HepG2 (cell line): Measurements from ENCODE around the gene DOHH. TPM values are rescaled to one million over a fixed set of nuclear protein-coding genes. Genes with fewer than 3 reads are reported as not detected.

ENCODE experiments used
- GATAD2A ChIP-seq: IDR thresholded peaks from 2 replicates; pipeline ENCODE4 v1.6.1; 2016
- GLI4 ChIP-seq: sonication (generic); formaldehyde crosslinking; IDR thresholded peaks from 2 replicates; pipeline ENCODE4 v1.5.1; 2020; ENCODE audit warnings: missing genetic modification reagents, mild to moderate bottlenecking, moderate library complexity, borderline replicate concordance
- HOXA3 ChIP-seq: sonication (generic); formaldehyde crosslinking; IDR thresholded peaks from 2 replicates; pipeline ENCODE4 v1.5.0; 2020; ENCODE audit warnings: missing genetic modification reagents
- JUND ChIP-seq: sonication (generic); formaldehyde crosslinking; IDR thresholded peaks from 2 replicates; pipeline ENCODE4 v1.8.0; 2022; ENCODE audit warnings: mild to moderate bottlenecking, missing genetic modification reagents
- PAX8 ChIP-seq: sonication (generic); formaldehyde crosslinking; IDR thresholded peaks from 2 replicates; pipeline ENCODE4 v1.8.0; 2022; ENCODE audit warnings: mild to moderate bottlenecking, missing genetic modification reagents, borderline replicate concordance
- RAD51 ChIP-seq: fragments of 450-650 bp; IDR thresholded peaks from 2 replicates; pipeline ENCODE4 v1.6.1; 2016; ENCODE audit warnings: borderline replicate concordance
- SRSF4 ChIP-seq: fragments of 200-400 bp; formaldehyde crosslinking; IDR thresholded peaks from one replicate; pipeline ENCODE4 v1.6.1; 2018; ENCODE audit warnings: mild to moderate bottlenecking, low read depth, low read length, moderate library complexity; ENCODE audit not compliant: poor library complexity, severe bottlenecking
- ZMYM3 ChIP-seq: sonication (generic); formaldehyde crosslinking; IDR thresholded peaks from 2 replicates; pipeline ENCODE4 v1.5.1; 2020; ENCODE audit warnings: mild to moderate bottlenecking, missing genetic modification reagents
- ZNF547 ChIP-seq: sonication (generic); formaldehyde crosslinking; IDR thresholded peaks from 2 replicates; pipeline ENCODE4 v1.5.1; 2020; ENCODE audit warnings: mild to moderate bottlenecking, missing genetic modification reagents
- ZNF768 ChIP-seq: sonication (generic); formaldehyde crosslinking; IDR thresholded peaks from 2 replicates; pipeline ENCODE4 v1.4.0; 2020; ENCODE audit warnings: missing genetic modification reagents
- ZNF776 ChIP-seq: sonication (generic); formaldehyde crosslinking; IDR thresholded peaks from 2 replicates; pipeline ENCODE4 v1.4.0; 2020; ENCODE audit warnings: mild to moderate bottlenecking, missing genetic modification reagents
- polyA plus RNA-seq, 8 experiments: library from polyadenylated mRNA; depleted of rRNA in 3 of 8; stranded (reverse) in 7 of 8; unstranded in 1 of 8; fragments of >200 nt; fragmentation: Illumina TruSeq in 4 of 8; extraction: Trizol in 4 of 8; gene quantifications; 2 replicates each; pipeline versions ENCODE4 v1.2.1 to v1.2.3, GENCODE V29; 2011 to 2016; ENCODE audit warnings: low read depth in 4 of 8, missing spikeins in 1 of 8, mixed read lengths in 1 of 8; ENCODE audit not compliant: insufficient read depth in 1 of 8
- total RNA-seq, 5 experiments: library from RNA; depleted of rRNA; stranded (reverse); fragments of >200 nt; fragmentation: Illumina TruSeq; extraction: Trizol; gene quantifications; 2 replicates each; pipeline ENCODE4 v1.2.3, GENCODE V29; 2016; ENCODE audit warnings: low read depth in 1 of 5
- TF ChIP-seq, protein P1 (sequence below): sonication (generic); formaldehyde crosslinking; IDR thresholded peaks from 2 replicates; pipeline ENCODE4 v1.4.0; 2020; ENCODE audit warnings: mild to moderate bottlenecking, missing genetic modification reagents, borderline replicate concordance
- TF ChIP-seq, protein P2 (sequence below): IDR thresholded peaks from 2 replicates; pipeline ENCODE4 v1.4.0; 2020; ENCODE audit warnings: mild to moderate bottlenecking, missing genetic modification reagents

DOHH gene
- total and polyA plus RNA-seq, 2 of the 13 experiments (the other 11 are each of a cell fraction or from before 2014, with no cell fraction given) = 3.5 to 13.7 TPM

DNA sequence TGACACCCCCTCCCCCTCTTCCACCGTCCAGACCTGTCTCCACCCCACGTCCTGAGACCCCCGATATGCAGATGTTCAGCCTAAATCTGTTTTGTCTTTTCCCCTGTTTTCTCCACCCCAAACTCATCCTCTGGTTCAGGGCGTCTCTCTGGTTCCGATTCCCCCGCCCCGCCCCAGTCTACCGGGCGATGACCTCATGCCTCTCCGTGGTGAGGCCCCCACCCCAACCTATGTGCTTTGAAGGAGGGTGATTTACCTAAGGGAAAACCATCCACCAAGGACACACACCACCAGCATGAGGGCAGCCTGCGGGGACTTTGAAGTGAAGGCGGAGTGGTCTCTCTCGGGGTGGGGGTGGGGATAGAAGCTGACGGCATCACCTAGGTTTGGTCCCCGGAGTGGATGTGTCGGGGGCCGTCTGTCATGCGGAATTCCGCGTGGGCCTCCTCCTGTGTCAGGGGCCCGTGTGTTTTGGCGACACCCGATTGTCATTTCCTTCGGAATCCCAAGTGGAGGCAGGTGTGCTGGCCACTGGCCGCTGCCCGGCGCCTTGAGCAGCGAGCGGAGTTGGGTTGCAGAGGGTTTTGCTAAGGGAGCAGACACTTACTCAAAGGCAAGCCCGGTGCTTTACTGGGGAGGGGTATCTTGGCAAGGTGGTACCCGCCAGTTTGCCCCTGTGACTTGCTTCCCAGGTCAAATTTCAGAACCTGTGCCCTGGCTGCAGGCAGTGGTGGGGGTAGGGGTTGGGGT is 7.1 kb upstream of the DOHH start (continued):
- TF ChIP-seq, protein P1, sequence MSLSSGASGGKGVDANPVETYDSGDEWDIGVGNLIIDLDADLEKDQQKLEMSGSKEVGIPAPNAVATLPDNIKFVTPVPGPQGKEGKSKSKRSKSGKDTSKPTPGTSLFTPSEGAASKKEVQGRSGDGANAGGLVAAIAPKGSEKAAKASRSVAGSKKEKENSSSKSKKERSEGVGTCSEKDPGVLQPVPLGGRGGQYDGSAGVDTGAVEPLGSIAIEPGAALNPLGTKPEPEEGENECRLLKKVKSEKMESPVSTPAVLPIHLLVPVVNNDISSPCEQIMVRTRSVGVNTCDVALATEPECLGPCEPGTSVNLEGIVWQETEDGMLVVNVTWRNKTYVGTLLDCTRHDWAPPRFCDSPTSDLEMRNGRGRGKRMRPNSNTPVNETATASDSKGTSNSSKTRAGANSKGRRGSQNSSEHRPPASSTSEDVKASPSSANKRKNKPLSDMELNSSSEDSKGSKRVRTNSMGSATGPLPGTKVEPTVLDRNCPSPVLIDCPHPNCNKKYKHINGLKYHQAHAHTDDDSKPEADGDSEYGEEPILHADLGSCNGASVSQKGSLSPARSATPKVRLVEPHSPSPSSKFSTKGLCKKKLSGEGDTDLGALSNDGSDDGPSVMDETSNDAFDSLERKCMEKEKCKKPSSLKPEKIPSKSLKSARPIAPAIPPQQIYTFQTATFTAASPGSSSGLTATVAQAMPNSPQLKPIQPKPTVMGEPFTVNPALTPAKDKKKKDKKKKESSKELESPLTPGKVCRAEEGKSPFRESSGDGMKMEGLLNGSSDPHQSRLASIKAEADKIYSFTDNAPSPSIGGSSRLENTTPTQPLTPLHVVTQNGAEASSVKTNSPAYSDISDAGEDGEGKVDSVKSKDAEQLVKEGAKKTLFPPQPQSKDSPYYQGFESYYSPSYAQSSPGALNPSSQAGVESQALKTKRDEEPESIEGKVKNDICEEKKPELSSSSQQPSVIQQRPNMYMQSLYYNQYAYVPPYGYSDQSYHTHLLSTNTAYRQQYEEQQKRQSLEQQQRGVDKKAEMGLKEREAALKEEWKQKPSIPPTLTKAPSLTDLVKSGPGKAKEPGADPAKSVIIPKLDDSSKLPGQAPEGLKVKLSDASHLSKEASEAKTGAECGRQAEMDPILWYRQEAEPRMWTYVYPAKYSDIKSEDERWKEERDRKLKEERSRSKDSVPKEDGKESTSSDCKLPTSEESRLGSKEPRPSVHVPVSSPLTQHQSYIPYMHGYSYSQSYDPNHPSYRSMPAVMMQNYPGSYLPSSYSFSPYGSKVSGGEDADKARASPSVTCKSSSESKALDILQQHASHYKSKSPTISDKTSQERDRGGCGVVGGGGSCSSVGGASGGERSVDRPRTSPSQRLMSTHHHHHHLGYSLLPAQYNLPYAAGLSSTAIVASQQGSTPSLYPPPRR (CRISPR knock-in tag) = 0 out of 2 replicates have a peak, but pooled peaks have one; percentile 10
- TF ChIP-seq GATAD2A (CRISPR knock-in tag) = peak; percentile 33; the same call in 1 of the 2 replicates
- TF ChIP-seq ZNF547 (CRISPR knock-in tag) = 0 out of 2 replicates have a peak, but pooled peaks have one; percentile 52
- TF ChIP-seq JUND = peak; percentile 81
- TF ChIP-seq, protein P2, sequence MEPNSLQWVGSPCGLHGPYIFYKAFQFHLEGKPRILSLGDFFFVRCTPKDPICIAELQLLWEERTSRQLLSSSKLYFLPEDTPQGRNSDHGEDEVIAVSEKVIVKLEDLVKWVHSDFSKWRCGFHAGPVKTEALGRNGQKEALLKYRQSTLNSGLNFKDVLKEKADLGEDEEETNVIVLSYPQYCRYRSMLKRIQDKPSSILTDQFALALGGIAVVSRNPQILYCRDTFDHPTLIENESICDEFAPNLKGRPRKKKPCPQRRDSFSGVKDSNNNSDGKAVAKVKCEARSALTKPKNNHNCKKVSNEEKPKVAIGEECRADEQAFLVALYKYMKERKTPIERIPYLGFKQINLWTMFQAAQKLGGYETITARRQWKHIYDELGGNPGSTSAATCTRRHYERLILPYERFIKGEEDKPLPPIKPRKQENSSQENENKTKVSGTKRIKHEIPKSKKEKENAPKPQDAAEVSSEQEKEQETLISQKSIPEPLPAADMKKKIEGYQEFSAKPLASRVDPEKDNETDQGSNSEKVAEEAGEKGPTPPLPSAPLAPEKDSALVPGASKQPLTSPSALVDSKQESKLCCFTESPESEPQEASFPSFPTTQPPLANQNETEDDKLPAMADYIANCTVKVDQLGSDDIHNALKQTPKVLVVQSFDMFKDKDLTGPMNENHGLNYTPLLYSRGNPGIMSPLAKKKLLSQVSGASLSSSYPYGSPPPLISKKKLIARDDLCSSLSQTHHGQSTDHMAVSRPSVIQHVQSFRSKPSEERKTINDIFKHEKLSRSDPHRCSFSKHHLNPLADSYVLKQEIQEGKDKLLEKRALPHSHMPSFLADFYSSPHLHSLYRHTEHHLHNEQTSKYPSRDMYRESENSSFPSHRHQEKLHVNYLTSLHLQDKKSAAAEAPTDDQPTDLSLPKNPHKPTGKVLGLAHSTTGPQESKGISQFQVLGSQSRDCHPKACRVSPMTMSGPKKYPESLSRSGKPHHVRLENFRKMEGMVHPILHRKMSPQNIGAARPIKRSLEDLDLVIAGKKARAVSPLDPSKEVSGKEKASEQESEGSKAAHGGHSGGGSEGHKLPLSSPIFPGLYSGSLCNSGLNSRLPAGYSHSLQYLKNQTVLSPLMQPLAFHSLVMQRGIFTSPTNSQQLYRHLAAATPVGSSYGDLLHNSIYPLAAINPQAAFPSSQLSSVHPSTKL (CRISPR knock-in tag) = peak; percentile 37; the same call in 1 of the 2 replicates
- TF ChIP-seq ZNF776 (CRISPR knock-in tag) = 0 out of 2 replicates have a peak, but pooled peaks have one; percentile 32
- TF ChIP-seq SRSF4 = no peak
- TF ChIP-seq HOXA3 (CRISPR knock-in tag) = 0 out of 2 replicates have a peak, but pooled peaks have one; percentile 29
- no peak for TF ChIP-seq RAD51
- TF ChIP-seq GLI4 (CRISPR knock-in tag) = peak; percentile 67; the same call in 1 of the 2 replicates
- peak; percentile 29; the same call in 1 of the 2 replicates for TF ChIP-seq ZMYM3
- no peak for TF ChIP-seq PAX8 (CRISPR knock-in tag)
- no peak for TF ChIP-seq ZNF768 (CRISPR knock-in tag)
- TF ChIP-seq, all 625 proteins: peak for 56
